Measurements from ENCODE around the gene MCTP1. TPM values are rescaled to one million over a fixed set of nuclear protein-coding genes. Genes with fewer than 3 reads are reported as not detected.

Gene MCTP1
- total RNA-seq, 1 experiment from 2014 or later, result 0.44 TPM

- TF ChIP-seq POLR2AphosphoS5 (IDR thresholded peaks at IDR 0.05; ENCODE audit: low read depth, low read length) (no peak), ZFX (IDR thresholded peaks at IDR 0.05) (no peak)
Observed at GRCh38 chr5:95081982-95082381, 202.9 kb downstream of the MCTP1 start (continued).

- no peaks in the 10 kb centered on the region for H3K9me2 ChIP-seq (ENCODE audit: insufficient read depth)
- BruUV-seq (replicated peaks), result no TSS peak
- H3K79me2 ChIP-seq (ENCODE audit: insufficient read depth, low read length), result no peaks in the 10 kb centered on the region
- H2AFZ ChIP-seq (ENCODE audit: low read depth, low read length, poor library complexity, severe bottlenecking), result peak overlapping the region; percentile 2
- H3K4me2 ChIP-seq (ENCODE audit: low read length), result peak overlapping the region; percentile 35
- peak overlapping the region in 1 of 2 experiments; percentile 9; a peak in 2 of 4 replicates for H3K4me3 ChIP-seq (replicated peaks in 1 of 2; ENCODE audit: low read depth in 1 of 2, low read length in 2 of 2)
- RAD21 ChIA-PET (ENCODE audit: low non-redundant PET in 1 of 2, low total read pairs in 2 of 2, uncharacterized antibody in 2 of 2, unreplicated experiment in 2 of 2), result no interaction called here
- 0 out of 4 replicates have a peak, but pooled peaks cover 0 to 3% of the 10 kb centered on the region in 2 experiments for H3K4me1 ChIP-seq (ENCODE audit: control insufficient read depth in 1 of 2, insufficient read depth in 2 of 2, low read length in 2 of 2)
- TF ChIP-seq CEBPB (IDR thresholded peaks at IDR 0.05; ENCODE audit: low read depth), result peak; percentile 52; the same call in 1 of the 2 replicates
- 0 out of 2 replicates have a peak, but pooled peaks have one; percentile 8 for TF ChIP-seq FOSL1 (IDR thresholded peaks at IDR 0.05; ENCODE audit: low read depth)
- TF ChIP-seq CBX3 (IDR thresholded peaks at IDR 0.05; ENCODE audit: low read depth), result no peak
- H3K9ac ChIP-seq (ENCODE audit: low read length), result no peak overlapping the region
- CTCF ChIA-PET, result no interaction called here
- H3K36me3 ChIP-seq (ENCODE audit: control insufficient read depth in 1 of 2, insufficient read depth in 2 of 2, low read length in 2 of 2), result no peaks in the 10 kb centered on the region
- intact Hi-C loops (cut with micrococcal nuclease), result no loop called here
- H3K27ac ChIP-seq (ENCODE audit: low read depth, low read length), result no peak overlapping the region
- no peaks in the 10 kb centered on the region for H4K20me1 ChIP-seq (ENCODE audit: insufficient read depth)
- POLR2A ChIA-PET, result no interaction called here
- no peaks in the 10 kb centered on the region for H3K9me3 ChIP-seq (ENCODE audit: control insufficient read depth in 1 of 2, insufficient read depth in 1 of 2, low read depth in 1 of 2, low read length in 2 of 2)
- ATAC-seq, result no peak
- no peak for DNase-seq (ENCODE audit: low read depth, low spot score)
- no peaks in the 10 kb centered on the region for H3K27me3 ChIP-seq (ENCODE audit: insufficient read depth, low read length)
Observed at GRCh38 chr5:95081500-95081960, 203.4 kb downstream of the MCTP1 start.

- H3K4me3 ChIP-seq (replicated peaks in 1 of 2; ENCODE audit: low read depth in 1 of 2, low read length in 2 of 2), result no peak overlapping the region
- no peaks in the 10 kb centered on the region for H3K27me3 ChIP-seq (ENCODE audit: insufficient read depth, low read length)
- no TSS peak for BruUV-seq (replicated peaks)
- RAD21 ChIA-PET (ENCODE audit: low non-redundant PET in 1 of 2, low total read pairs in 2 of 2, uncharacterized antibody in 2 of 2, unreplicated experiment in 2 of 2), result no interaction called here
- DNase-seq (ENCODE audit: low read depth, low spot score) (no peak), ATAC-seq (no peak)
- no peak overlapping the region for H3K27ac ChIP-seq (ENCODE audit: low read depth, low read length)
- H2AFZ ChIP-seq (ENCODE audit: low read depth, low read length, poor library complexity, severe bottlenecking), result no peak overlapping the region
- CTCF ChIA-PET, result interaction anchor here (1.0 kb wide), 1 partner anchor 24 kb away, joined by 3 read pairs; no protein-coding TSS in a partner anchor
- no peak overlapping the region for H3K4me2 ChIP-seq (ENCODE audit: low read length)
- no peak overlapping the region for H3K9ac ChIP-seq (ENCODE audit: low read length)
- H3K4me1 ChIP-seq (ENCODE audit: control insufficient read depth in 1 of 2, insufficient read depth in 2 of 2, low read length in 2 of 2), result 0 out of 4 replicates have a peak, but pooled peaks cover 0 to 3% of the 10 kb centered on the region in 2 experiments
- no peaks in the 10 kb centered on the region for H3K36me3 ChIP-seq (ENCODE audit: control insufficient read depth in 1 of 2, insufficient read depth in 2 of 2, low read length in 2 of 2)
- H4K20me1 ChIP-seq (ENCODE audit: insufficient read depth), result no peaks in the 10 kb centered on the region
- no peaks in the 10 kb centered on the region for H3K9me2 ChIP-seq (ENCODE audit: insufficient read depth)
- H3K79me2 ChIP-seq (ENCODE audit: insufficient read depth, low read length), result no peaks in the 10 kb centered on the region
- POLR2A ChIA-PET, result no interaction called here
- intact Hi-C loops (cut with micrococcal nuclease), result no loop called here
- TF ChIP-seq FOSL1 (IDR thresholded peaks at IDR 0.05; ENCODE audit: low read depth), result no peak
- TF ChIP-seq MAX (IDR thresholded peaks at IDR 0.05), result no peak
- no peak for TF ChIP-seq YY1 (IDR thresholded peaks at IDR 0.05; ENCODE audit: extremely low read depth, insufficient replicate concordance, low read depth, low read length)
- no peaks in the 10 kb centered on the region for H3K9me3 ChIP-seq (ENCODE audit: control insufficient read depth in 1 of 2, insufficient read depth in 1 of 2, low read depth in 1 of 2, low read length in 2 of 2)
Observed at GRCh38 chr5:95080441-95080840, 204.5 kb downstream of the MCTP1 start.

Measured in HCT116 (cell line).